Kidney (tissue), 14 donors: ENCODE results near the gene OPN3. TPM values are rescaled to one million over a fixed set of nuclear protein-coding genes. Genes with fewer than 3 reads are reported as not detected.

Experiments
- DNase-seq, 5 donors: peaks; one replicate each; pipeline ENCODE4 v3.0.0-alpha.2; 2013 to 2020
- FAIRE-seq: peaks from 2 replicates; lab custom pipeline; 2012; peaks lifted over from hg19 to GRCh38; lab: Jason Lieb, UNC
- H3K27ac ChIP-seq, 2 donors: one replicate each; pipeline ENCODE4 v1.7.0; 2013; ENCODE audit warnings: low read depth in 2 of 2, low read length in 2 of 2, inconsistent platforms in 1 of 2
- H3K27me3 ChIP-seq: one replicate; pipeline ENCODE4 v1.7.1; 2013; ENCODE audit warnings: low read length, inconsistent platforms; ENCODE audit not compliant: control insufficient read depth, insufficient read depth
- H3K36me3 ChIP-seq, 3 donors: one replicate each; pipeline versions ENCODE4 v1.7.0 to v1.7.1; 2013; ENCODE audit warnings: low read length in 3 of 3, control low read depth in 1 of 3, inconsistent platforms in 1 of 3; ENCODE audit not compliant: insufficient read depth in 3 of 3, control insufficient read depth in 2 of 3
- H3K4me1 ChIP-seq, 3 donors: one replicate each; pipeline versions ENCODE4 v1.7.0 to v1.7.1; 2013; ENCODE audit warnings: low read length in 3 of 3, inconsistent platforms in 1 of 3, low read depth in 1 of 3; ENCODE audit not compliant: control insufficient read depth in 2 of 3, insufficient read depth in 2 of 3
- H3K4me3 ChIP-seq, 3 donors: one replicate each; pipeline versions ENCODE4 v1.7.0 to v1.8.1; 2013; ENCODE audit warnings: low read length in 3 of 3, control low read depth in 1 of 3, inconsistent platforms in 1 of 3
- H3K9ac ChIP-seq, 3 donors: one replicate each; pipeline versions ENCODE4 v1.7.0 to v1.7.1; 2013; ENCODE audit warnings: low read length in 3 of 3, control low read depth in 1 of 3, inconsistent platforms in 1 of 3
- H3K9me3 ChIP-seq, 3 donors: one replicate each; pipeline versions ENCODE4 v1.7.0 to v1.7.1; 2013; ENCODE audit warnings: low read length in 3 of 3, control low read depth in 1 of 3, inconsistent platforms in 1 of 3; ENCODE audit not compliant: control insufficient read depth in 2 of 3, insufficient read depth in 1 of 3
- intact Hi-C: fragments of 100-400 bp; cut with DNase I; formaldehyde crosslinking; loops from one replicate; pipeline ENCODE4 v1.11.1; 2022
- polyA plus RNA-seq: library from polyadenylated mRNA; stranded (reverse); fragments of 350-450 nt; fragmentation: Illumina TruSeq; extraction: RNeasy Lipid Tissue Mini Kit (QIAGEN cat#74804); gene quantifications from one replicate; pipeline ENCODE4 v1.2.3, GENCODE V29; 2014; ENCODE audit warnings: low read depth, low replicate concordance; ENCODE audit not compliant: insufficient read depth
- total RNA-seq: library from RNA; stranded (reverse); fragmentation: NEBNext Ultra II Directional; extraction: Animal tissue kit (Norgen Biotek cat#: 25700); gene quantifications from one replicate; pipeline ENCODE4 v1.2.1, GENCODE V29; 2021
- TF ChIP-seq, protein P1 (sequence below): IDR thresholded peaks from 3 replicates; pipeline ENCODE4 v1.5.1; 2012; ENCODE audit warnings: mild to moderate bottlenecking, moderate library complexity, borderline replicate concordance; ENCODE audit not compliant: insufficient read depth; ENCODE audit errors: extremely low read depth
- donor health status: control.
- donor health status: control.
- donor health status: control.
- donor health status: control.
- donor health status: control.
- donor health status: DM: yes; HTN: yes; CAD: no.
- donor health status: Normal renal cell carcinoma (clear cell type).

Gene OPN3
- total and polyA plus RNA-seq, 2 donors from 2014 or later: 12.3 to 15.8 TPM

- TF ChIP-seq, protein P1, sequence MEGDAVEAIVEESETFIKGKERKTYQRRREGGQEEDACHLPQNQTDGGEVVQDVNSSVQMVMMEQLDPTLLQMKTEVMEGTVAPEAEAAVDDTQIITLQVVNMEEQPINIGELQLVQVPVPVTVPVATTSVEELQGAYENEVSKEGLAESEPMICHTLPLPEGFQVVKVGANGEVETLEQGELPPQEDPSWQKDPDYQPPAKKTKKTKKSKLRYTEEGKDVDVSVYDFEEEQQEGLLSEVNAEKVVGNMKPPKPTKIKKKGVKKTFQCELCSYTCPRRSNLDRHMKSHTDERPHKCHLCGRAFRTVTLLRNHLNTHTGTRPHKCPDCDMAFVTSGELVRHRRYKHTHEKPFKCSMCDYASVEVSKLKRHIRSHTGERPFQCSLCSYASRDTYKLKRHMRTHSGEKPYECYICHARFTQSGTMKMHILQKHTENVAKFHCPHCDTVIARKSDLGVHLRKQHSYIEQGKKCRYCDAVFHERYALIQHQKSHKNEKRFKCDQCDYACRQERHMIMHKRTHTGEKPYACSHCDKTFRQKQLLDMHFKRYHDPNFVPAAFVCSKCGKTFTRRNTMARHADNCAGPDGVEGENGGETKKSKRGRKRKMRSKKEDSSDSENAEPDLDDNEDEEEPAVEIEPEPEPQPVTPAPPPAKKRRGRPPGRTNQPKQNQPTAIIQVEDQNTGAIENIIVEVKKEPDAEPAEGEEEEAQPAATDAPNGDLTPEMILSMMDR: no peak
Measured at GRCh38 chr1:241658081-241658793, 18.1 kb upstream of the OPN3 start.

GRCh38 chr1:241654641-241655040 is 14.5 kb upstream of the OPN3 start:
- no peaks in the 10 kb centered on the region for H3K4me1 ChIP-seq
- no peak for DNase-seq
- H3K27ac ChIP-seq: no peak overlapping the region
- no peak for FAIRE-seq
- no peak overlapping the region for H3K9ac ChIP-seq
- H3K9me3 ChIP-seq: no peaks in the 10 kb centered on the region
- intact Hi-C loops: no loop called here
- TF ChIP-seq, protein P1: no peak
- no peaks in the 10 kb centered on the region for H3K27me3 ChIP-seq
- H3K4me3 ChIP-seq: no peak overlapping the region
- no peaks in the 10 kb centered on the region for H3K36me3 ChIP-seq

More at GRCh38 chr1:241658081-241658793, 18.1 kb upstream of the OPN3 start:
- H3K9me3 ChIP-seq: no peaks in the 10 kb centered on the region
- DNase-seq (no peak), FAIRE-seq (no peak)
- H3K27me3 ChIP-seq: no peaks in the 10 kb centered on the region
- H3K4me3 ChIP-seq: no peak overlapping the region
- H3K4me1 ChIP-seq: no peaks in the 10 kb centered on the region
- intact Hi-C loops: no loop called here
- no peak overlapping the region for H3K9ac ChIP-seq
- no peaks in the 10 kb centered on the region for H3K36me3 ChIP-seq
- H3K27ac ChIP-seq: no peak overlapping the region

DNA sequence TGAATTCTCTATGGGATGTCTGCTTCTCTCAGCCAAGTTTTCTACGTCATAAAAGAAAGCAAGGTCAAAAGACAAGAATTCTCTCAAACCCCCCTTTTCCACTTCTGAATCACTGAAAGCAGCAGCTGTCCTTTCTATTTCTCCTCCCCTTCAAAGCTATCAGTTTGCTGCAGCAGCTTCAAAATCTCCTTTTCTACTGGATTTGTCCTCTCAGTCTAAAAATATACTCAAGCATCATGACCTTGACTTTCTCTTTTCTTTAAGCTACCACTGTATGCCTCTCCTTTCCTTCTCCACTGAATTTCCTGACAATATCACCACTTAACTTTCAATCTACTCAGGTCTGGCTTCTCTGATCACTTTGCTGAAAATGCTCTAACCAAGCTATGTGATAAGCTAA is 13.8 kb upstream of the OPN3 start:
- Histone ChIP-seq H3K27me3 (no peaks in the 10 kb centered on the region), H3K36me3 (no peaks in the 10 kb centered on the region), H3K4me3 (no peak overlapping the region), H3K9me3 (no peaks in the 10 kb centered on the region), H3K27ac (no peak overlapping the region), H3K4me1 (no peaks in the 10 kb centered on the region), H3K9ac (no peak overlapping the region)
- TF ChIP-seq, protein P1: no peak
- intact Hi-C loops: no loop called here
- FAIRE-seq: no peak
- peak in 1 of 5 donors; percentile 30 for DNase-seq
